ENCODE data around the gene PLXDC1. TPM values are rescaled to one million over a fixed set of nuclear protein-coding genes. Genes with fewer than 3 reads are reported as not detected.

PLXDC1 gene
- total RNA-seq, 1 experiment from 2014 or later, result 2.0 TPM

GRCh38 chr17:39015546-39015935 is 135.9 kb downstream of the PLXDC1 start:
- TF ChIP-seq CTCF (conservative IDR thresholded peaks at IDR 0.05), result no peak
- Mint-ChIP-seq H3K4me3 (no peak overlapping the region), H3K9me3 (no peaks in the 10 kb centered on the region), H3K36me3 (ENCODE audit: insufficient read depth in 1 of 3, low read depth in 3 of 3) (no peaks in the 10 kb centered on the region), H3K27ac (no peak overlapping the region), H3K27me3 (ENCODE audit: low read depth) (no peaks in the 10 kb centered on the region), H3K4me1 (peaks cover 25 to 36% of the 10 kb centered on the region in 2 experiments)
- Histone ChIP-seq H4K91ac (ENCODE audit: insufficient read length, low read depth, low read length) (no peak overlapping the region), H2BK5ac (ENCODE audit: insufficient read length, low read length) (no peak overlapping the region), H3K56ac (ENCODE audit: insufficient read length, low read depth, low read length) (no peak overlapping the region), H3K14ac (ENCODE audit: insufficient read depth, low read length) (no peak overlapping the region), H3K9ac (ENCODE audit: extremely low read depth, insufficient read length, low read length) (no peak overlapping the region), H4K8ac (replicated peaks; ENCODE audit: insufficient read length, low read depth, low read length) (no peak overlapping the region), H3K9me3 (ENCODE audit: control insufficient read depth, low read depth, low read length) (no peaks in the 10 kb centered on the region), H3K4me1 (ENCODE audit: insufficient read depth, low read length) (no peaks in the 10 kb centered on the region; the same call in 1 of the 2 replicates), H3K4me2 (ENCODE audit: insufficient read depth, insufficient read length, low read length) (no peak overlapping the region), H2AK5ac (ENCODE audit: insufficient read length, low read length) (no peak overlapping the region), H2BK12ac (ENCODE audit: insufficient read length, low read depth, low read length) (no peak overlapping the region), H3K27ac (ENCODE audit: insufficient read length, low read depth, low read length) (no peak overlapping the region), H4K5ac (ENCODE audit: insufficient read length, low read depth, low read length) (no peak overlapping the region), H3K18ac (ENCODE audit: insufficient read length, low read depth, low read length) (no peak overlapping the region), H2AFZ (ENCODE audit: low read length) (no peak overlapping the region), H2BK15ac (ENCODE audit: low read depth, low read length) (no peak overlapping the region), H2BK20ac (ENCODE audit: low read depth, low read length, poor library complexity, severe bottlenecking) (no peak overlapping the region), H3K4ac (ENCODE audit: low read depth, low read length) (no peak overlapping the region), H2BK120ac (ENCODE audit: low read depth, low read length, poor library complexity, severe bottlenecking) (no peak overlapping the region), H3K23me2 (ENCODE audit: insufficient read length, low read depth, low read length, poor library complexity, severe bottlenecking) (no peaks in the 10 kb centered on the region), H3K23ac (ENCODE audit: insufficient read length, low read depth, low read length) (no peak overlapping the region), H3K79me1 (ENCODE audit: insufficient read depth, low read depth, low read length, poor library complexity, severe bottlenecking) (no peaks in the 10 kb centered on the region), H3T11ph (ENCODE audit: low read length) (no peak overlapping the region), H4K20me1 (ENCODE audit: control insufficient read depth, insufficient read depth, insufficient read length) (no peaks in the 10 kb centered on the region), H3K79me2 (ENCODE audit: insufficient read depth, low read length) (no peaks in the 10 kb centered on the region), H3K27me3 (ENCODE audit: insufficient read depth, low read length) (no peaks in the 10 kb centered on the region)
- no peak for DNase-seq
- no CpG with 5 or more reads among the region's 11 CpGs for WGBS (ENCODE audit: extremely low coverage, insufficient read length, low lambda C conversion rate)
